Hematopoietic multipotent progenitor cell treated with erythropoietin and hydrocortisone succinate and interleukin-3 and kit ligand, for 17 days (in vitro differentiated cells): ENCODE results near the gene CCSER1.
"Not testable (repeated sequence)": the region's sequence is repeated elsewhere in the genome, so short reads cannot be mapped to it uniquely, and the experiment has no call there.

Source experiments
- DNase-seq: peaks from one replicate; pipeline ENCODE4 v3.0.0-alpha.2; 2015; ENCODE audit warnings: low spot score

The CCSER1 gene

GRCh38 chr4:91592125-91592524, 1464.9 kb downstream of the CCSER1 start:
- no peak for DNase-seq

GRCh38 chr4:91596718-91597117, 1469.5 kb downstream of the CCSER1 start:
- no peak for DNase-seq

GRCh38 chr4:91598696-91599095, 1471.5 kb downstream of the CCSER1 start:
- no peak for DNase-seq

GRCh38 chr4:91600301-91600700, 1473.1 kb downstream of the CCSER1 start:
- no peak for DNase-seq

GRCh38 chr4:91601401-91601800, 1474.2 kb downstream of the CCSER1 start:
- DNase-seq: no peak

- no peak for DNase-seq
Observed at GRCh38 chr4:91611782-91612181, 1484.6 kb downstream of the CCSER1 start.

GRCh38 chr4:91620952-91621351, 1493.8 kb downstream of the CCSER1 start:
- no peak for DNase-seq

- no peak for DNase-seq
Observed at GRCh38 chr4:91621446-91621845, 1494.3 kb downstream of the CCSER1 start.

- DNase-seq: no peak
Observed at GRCh38 chr4:91622925-91623602, 1495.9 kb downstream of the CCSER1 start.

- not testable (repeated sequence) for DNase-seq
Observed at GRCh38 chr4:91623603-91623967, 1496.4 kb downstream of the CCSER1 start.

- DNase-seq: no peak
Observed at GRCh38 chr4:91630054-91630453, 1502.9 kb downstream of the CCSER1 start.

- DNase-seq: no peak
Observed at GRCh38 chr4:91630764-91631163, 1503.6 kb downstream of the CCSER1 start.

- DNase-seq: no peak
Observed at GRCh38 chr4:91631335-91631734, 1504.1 kb downstream of the CCSER1 start.

GRCh38 chr4:91636083-91636482, 1508.9 kb downstream of the CCSER1 start:
- no peak for DNase-seq
